ENCODE measurements around the gene GPRC5C.
A peak's percentile ranks its signal among the peaks of the same experiment; 100 is the strongest.

Gene GPRC5C

GRCh38 chr17:74439691-74440567, 8.0 kb downstream of the GPRC5C start:
- no peak overlapping the region for H3K27ac Mint-ChIP-seq

DNA sequence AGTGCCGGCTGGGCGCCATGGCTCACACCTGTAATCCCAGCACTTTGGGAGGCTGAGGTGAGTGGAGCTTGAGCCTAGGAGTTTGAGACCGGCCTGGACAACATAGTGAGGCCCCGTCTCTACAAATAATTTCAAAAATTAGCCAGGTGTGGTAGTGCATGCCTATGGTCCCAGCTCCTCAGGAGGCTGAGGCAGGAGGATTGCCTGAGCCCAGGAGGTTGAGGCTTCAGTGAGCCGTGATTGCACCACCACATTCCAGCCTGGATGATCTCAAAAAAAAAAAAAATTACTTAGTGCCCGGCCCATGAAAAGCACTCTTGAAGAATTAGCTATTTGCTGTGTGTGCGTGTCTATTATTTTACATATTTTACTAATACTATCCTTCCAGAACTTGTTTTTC, 9.6 kb downstream of the GPRC5C start:
- Mint-ChIP-seq H3K9me3 (peaks cover 13 to 14% of the 10 kb centered on the region in 2 donors), H3K4me1 (peaks cover 24% of the 10 kb centered on the region), H3K4me3 (no peak overlapping the region), H3K27me3 (peaks cover 33% of the 10 kb centered on the region), H3K27ac (no peak overlapping the region)
- no peak for DNase-seq
- ATAC-seq = no peak

More at GRCh38 chr17:74439691-74440567, 8.0 kb downstream of the GPRC5C start:
- Mint-ChIP-seq H3K4me1 (peaks cover 16% of the 10 kb centered on the region), H3K9me3 (peaks cover 13 to 14% of the 10 kb centered on the region in 2 donors), H3K27me3 (peaks cover 47% of the 10 kb centered on the region), H3K4me3 (no peak overlapping the region)
- ATAC-seq = no peak
- DNase-seq = no peak

GRCh38 chr17:74442291-74442669, 10.4 kb downstream of the GPRC5C start:
- no peak for ATAC-seq
- H3K9me3 Mint-ChIP-seq = peaks cover 13 to 14% of the 10 kb centered on the region in 2 donors

DNA sequence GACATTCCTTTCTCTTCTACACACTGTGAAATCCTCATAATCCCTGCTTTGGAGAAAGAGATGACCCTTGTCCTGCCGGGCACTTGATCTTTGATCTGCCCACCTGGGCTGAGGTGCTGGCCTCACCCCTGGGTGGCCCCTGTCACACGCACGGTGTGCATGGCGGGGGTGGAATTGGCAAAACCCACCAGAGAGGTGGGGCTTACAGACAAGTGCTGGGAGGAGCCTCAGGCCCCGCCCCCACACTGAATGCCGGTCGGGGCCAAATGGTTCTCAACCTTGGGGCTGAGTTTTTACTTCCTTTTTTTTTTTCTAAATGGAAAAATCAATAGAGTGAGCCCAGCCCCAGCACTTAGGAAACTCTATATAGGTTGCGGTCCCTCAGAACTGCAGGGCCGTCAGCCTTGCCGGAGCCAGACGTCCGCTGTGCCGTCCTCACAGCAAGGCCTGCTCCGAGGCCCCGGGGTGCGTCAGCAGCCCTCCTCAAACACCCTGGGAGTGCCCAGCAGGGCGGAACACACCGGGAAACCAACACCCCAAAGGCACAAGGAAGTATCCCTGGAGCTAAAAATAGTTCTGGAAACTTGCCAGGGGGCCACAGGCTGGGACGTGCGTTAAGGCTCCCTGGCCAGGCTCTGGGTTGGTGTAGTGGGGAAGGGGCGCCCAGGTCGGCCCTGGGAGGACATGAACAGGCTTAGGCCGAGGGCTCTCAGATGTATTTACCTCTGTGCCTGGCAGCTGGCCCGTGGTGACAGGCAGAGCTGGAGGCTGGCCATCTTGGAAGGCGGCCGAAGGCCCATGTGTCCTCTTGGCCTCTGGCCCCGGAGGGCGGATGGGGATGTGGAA, 11.0 kb downstream of the GPRC5C start:
- peak; percentile 24 for ATAC-seq

More at GRCh38 chr17:74442291-74442669, 10.4 kb downstream of the GPRC5C start:
- Mint-ChIP-seq H3K27me3 (peaks cover 27% of the 10 kb centered on the region), H3K4me3 (no peak overlapping the region), H3K27ac (no peak overlapping the region), H3K4me1 (peaks cover 31% of the 10 kb centered on the region)
- no peak for DNase-seq

GRCh38 chr17:74443516-74444296, 11.8 kb downstream of the GPRC5C start:
- ATAC-seq = no peak
- Mint-ChIP-seq H3K4me3 (no peak overlapping the region), H3K4me1 (peaks cover 33% of the 10 kb centered on the region), H3K9me3 (peaks cover 7 to 10% of the 10 kb centered on the region in 2 donors), H3K27me3 (peaks cover 27% of the 10 kb centered on the region), H3K27ac (peak overlapping the region in 1 of 2 donors; percentile 59)
- DNase-seq = no peak

More for the DNA sequence above, 11.0 kb downstream of the GPRC5C start:
- peak overlapping the region in 1 of 2 donors; percentile 44 for H3K4me3 Mint-ChIP-seq
- DNase-seq = no peak
- H3K27me3 Mint-ChIP-seq = peaks cover 27% of the 10 kb centered on the region
- H3K27ac Mint-ChIP-seq = peak overlapping the region in 1 of 2 donors; percentile 59
- peaks cover 33% of the 10 kb centered on the region for H3K4me1 Mint-ChIP-seq
- H3K9me3 Mint-ChIP-seq = peaks cover 11 to 13% of the 10 kb centered on the region in 2 donors

GRCh38 chr17:74444406-74444805, 12.5 kb downstream of the GPRC5C start:
- no peak overlapping the region for H3K27ac Mint-ChIP-seq
- peaks cover 33% of the 10 kb centered on the region for H3K4me1 Mint-ChIP-seq
- peaks cover 5 to 7% of the 10 kb centered on the region in 2 donors for H3K9me3 Mint-ChIP-seq
- no peak for ATAC-seq
- H3K4me3 Mint-ChIP-seq = no peak overlapping the region
- no peak for DNase-seq
- H3K27me3 Mint-ChIP-seq = peaks cover 27% of the 10 kb centered on the region

DNA sequence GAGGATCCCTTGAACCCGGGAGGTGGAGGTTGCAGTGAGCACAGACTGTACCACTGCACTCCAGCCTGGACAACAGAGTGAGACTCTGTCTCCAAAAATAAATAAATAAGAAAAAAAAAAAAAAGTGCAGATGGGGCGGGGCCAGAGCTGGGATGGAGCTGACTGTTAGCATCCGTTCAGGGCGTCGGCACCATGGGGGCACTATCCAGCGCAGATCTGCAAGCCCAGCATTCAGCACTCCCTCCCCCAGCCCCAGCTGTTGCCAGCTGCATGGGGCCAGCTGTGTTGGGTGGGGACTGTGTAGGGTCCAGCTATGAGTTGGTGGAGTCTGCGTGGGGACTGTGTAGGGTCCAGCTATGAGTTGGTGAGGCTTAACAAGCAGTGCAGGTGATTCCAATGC, 13.3 kb downstream of the GPRC5C start:
- Mint-ChIP-seq H3K27ac (no peak overlapping the region), H3K27me3 (peaks cover 27% of the 10 kb centered on the region), H3K4me1 (peaks cover 29% of the 10 kb centered on the region), H3K4me3 (no peak overlapping the region), H3K9me3 (peaks cover 2% of the 10 kb centered on the region in 2 donors)
- DNase-seq (no peak), ATAC-seq (no peak)

- H3K9me3 Mint-ChIP-seq = no peaks in the 10 kb centered on the region
- peaks cover 27% of the 10 kb centered on the region for H3K4me1 Mint-ChIP-seq
- H3K4me3 Mint-ChIP-seq = peak overlapping the region; percentile 53 to 69
- ATAC-seq = peak; percentile 86
- H3K27ac Mint-ChIP-seq = no peak overlapping the region
- H3K27me3 Mint-ChIP-seq = peaks cover 27% of the 10 kb centered on the region
- peak in 1 of 2 donors; percentile 54 for DNase-seq
These were observed 14.9 kb downstream of the GPRC5C start for GRCh38 chr17:74446551-74447500.

DNA sequence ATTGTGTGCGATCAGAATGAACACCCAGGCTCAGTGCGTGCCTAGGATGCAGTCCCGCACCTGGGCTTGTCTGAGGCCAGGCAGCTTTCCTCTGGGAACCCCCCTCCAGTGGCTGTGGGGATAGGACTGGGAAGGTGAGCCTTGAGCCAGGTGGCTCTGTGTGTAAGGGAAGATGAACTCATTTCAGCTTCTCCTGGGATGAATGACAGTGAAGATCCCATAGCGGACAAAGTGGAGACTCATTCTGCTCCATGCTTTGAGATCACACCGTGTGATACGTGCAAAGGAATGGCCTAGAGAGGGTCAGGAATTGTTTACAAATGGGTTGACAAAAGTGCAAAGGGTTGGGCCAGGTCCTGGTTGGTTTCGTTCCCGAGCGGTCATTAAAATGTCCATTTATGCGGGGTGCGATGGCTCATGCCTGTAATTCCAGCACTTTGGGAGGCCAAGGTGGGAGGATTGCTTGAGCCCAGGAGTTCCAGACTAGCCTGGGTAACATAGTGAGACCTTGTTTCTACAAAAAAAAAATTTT, 15.8 kb downstream of the GPRC5C start:
- Mint-ChIP-seq H3K27ac (no peak overlapping the region), H3K27me3 (peaks cover 25% of the 10 kb centered on the region), H3K4me1 (peaks cover 31% of the 10 kb centered on the region), H3K9me3 (no peaks in the 10 kb centered on the region), H3K4me3 (no peak overlapping the region)
- DNase-seq (no peak), ATAC-seq (no peak)

- Mint-ChIP-seq H3K27ac (no peak overlapping the region), H3K4me1 (peaks cover 33% of the 10 kb centered on the region), H3K9me3 (no peaks in the 10 kb centered on the region), H3K27me3 (peaks cover 26% of the 10 kb centered on the region), H3K4me3 (no peak overlapping the region)
- DNase-seq (no peak), ATAC-seq (no peak)
These were observed 16.9 kb downstream of the GPRC5C start for GRCh38 chr17:74448756-74449155.

DNA sequence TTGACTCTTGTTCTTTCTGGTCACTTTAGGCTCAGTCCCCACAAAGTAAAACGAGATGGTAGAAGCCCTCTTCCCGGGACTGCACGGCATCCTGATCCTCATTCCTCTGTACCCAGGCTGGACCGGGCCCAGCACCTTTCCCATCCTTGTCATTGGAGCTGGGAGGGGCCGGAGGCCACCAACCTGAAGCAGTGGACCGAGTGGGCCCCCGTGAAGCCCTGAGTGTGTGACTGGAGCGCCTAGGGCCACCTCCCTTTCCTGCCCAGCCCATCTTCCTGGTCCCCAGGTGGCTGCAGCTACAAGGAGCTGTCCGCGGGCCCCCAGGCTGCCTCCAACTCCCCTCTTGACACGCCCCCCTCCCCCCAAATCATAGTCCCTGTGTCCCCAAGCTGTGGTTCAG, 17.4 kb downstream of the GPRC5C start:
- no peak for ATAC-seq
- peaks cover 36% of the 10 kb centered on the region for H3K4me1 Mint-ChIP-seq
- no peaks in the 10 kb centered on the region for H3K9me3 Mint-ChIP-seq
- DNase-seq = no peak
- H3K27me3 Mint-ChIP-seq = peaks cover 20% of the 10 kb centered on the region
- H3K4me3 Mint-ChIP-seq = no peak overlapping the region
- no peak overlapping the region for H3K27ac Mint-ChIP-seq

- H3K27me3 Mint-ChIP-seq = peaks cover 15% of the 10 kb centered on the region
- no peak overlapping the region for H3K27ac Mint-ChIP-seq
- DNase-seq (no peak), ATAC-seq (no peak)
- H3K4me1 Mint-ChIP-seq = peaks cover 40% of the 10 kb centered on the region
- no peak overlapping the region for H3K4me3 Mint-ChIP-seq
- H3K9me3 Mint-ChIP-seq = no peaks in the 10 kb centered on the region
These were observed 17.9 kb downstream of the GPRC5C start for GRCh38 chr17:74449773-74450172.

DNA sequence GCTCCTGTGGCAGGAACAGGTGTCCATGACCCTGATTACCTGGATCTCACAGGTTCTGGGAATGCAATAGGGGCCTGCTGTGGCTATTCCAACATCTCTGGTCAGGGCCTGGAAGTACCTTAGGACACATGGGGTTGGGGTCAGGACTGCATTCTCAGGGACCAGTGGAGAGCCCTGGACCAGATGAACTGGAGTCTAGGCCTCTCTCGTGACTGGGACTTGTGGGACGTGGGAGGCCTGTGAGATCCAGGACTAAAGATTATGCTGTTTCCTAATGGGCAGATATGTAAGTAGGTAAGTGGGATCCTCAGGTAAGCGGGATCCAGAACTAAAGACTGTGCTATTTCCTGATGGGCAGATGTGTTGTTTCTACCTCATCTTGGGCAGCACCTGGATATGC, 18.3 kb downstream of the GPRC5C start:
- peaks cover 14% of the 10 kb centered on the region for H3K27me3 Mint-ChIP-seq
- ATAC-seq (no peak), DNase-seq (no peak)
- no peaks in the 10 kb centered on the region for H3K9me3 Mint-ChIP-seq
- no peak overlapping the region for H3K4me3 Mint-ChIP-seq
- H3K4me1 Mint-ChIP-seq = peaks cover 43% of the 10 kb centered on the region
- no peak overlapping the region for H3K27ac Mint-ChIP-seq

DNA sequence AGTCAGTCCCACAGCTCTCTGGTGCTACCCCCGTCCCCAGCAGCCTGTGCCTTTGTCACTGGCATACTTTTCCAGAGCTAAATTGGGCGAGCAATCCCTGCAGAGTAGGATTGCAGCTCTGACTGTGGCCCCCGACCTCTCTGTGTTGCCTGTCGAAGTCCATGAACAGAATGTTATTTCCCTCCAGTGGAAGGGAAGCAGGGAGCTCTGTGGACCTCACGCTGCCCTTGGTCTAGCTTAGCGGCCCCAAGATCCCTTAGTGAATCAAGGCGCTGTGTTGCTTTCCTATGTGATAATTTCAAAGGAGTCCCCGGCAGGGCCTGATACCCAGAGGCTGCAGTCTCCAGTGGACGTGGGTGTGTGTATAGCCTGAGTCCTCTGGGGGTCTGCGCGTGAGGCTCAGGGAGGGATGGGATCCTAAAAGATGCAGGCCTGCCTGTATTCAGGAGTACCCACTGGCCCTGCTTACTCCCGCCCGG, 19.1 kb downstream of the GPRC5C start:
- DNase-seq (no peak), ATAC-seq (no peak)
- H3K27ac Mint-ChIP-seq = no peak overlapping the region
- no peak overlapping the region for H3K4me3 Mint-ChIP-seq
- H3K9me3 Mint-ChIP-seq = no peaks in the 10 kb centered on the region
- peaks cover 14% of the 10 kb centered on the region for H3K27me3 Mint-ChIP-seq
- peaks cover 41% of the 10 kb centered on the region for H3K4me1 Mint-ChIP-seq

Measured in stimulated activated naive CD8-positive, alpha-beta T cell treated with anti-CD3 and anti-CD28 coated beads, Interleukin-15, amount 100 ng/mL, for 72 hours (primary cell).